Ovary (tissue), 9 donors: ENCODE results near the gene HEATR5A. TPM values are rescaled to one million over a fixed set of nuclear protein-coding genes. Genes with fewer than 3 reads are reported as not detected.
"Not testable (repeated sequence)": the region's sequence is repeated elsewhere in the genome, so short reads cannot be mapped to it uniquely, and the experiment has no call there.

Experiments used
- DNase-seq, 5 donors: peaks; one replicate each; pipeline ENCODE4 v3.0.0-alpha.2; 2019 to 2020
- H3K27ac ChIP-seq, 2 donors: fragments of 200-600 bp; one replicate each; pipeline versions ENCODE4 v1.5.1 to v1.8.0; 2019 to 2022
- H3K27me3 ChIP-seq: fragments of 200-600 bp; one replicate; pipeline ENCODE4 v1.8.0; 2022
- H3K36me3 ChIP-seq: fragments of 200-600 bp; sonication (generic); one replicate; pipeline ENCODE4 v1.5.1; 2019
- H3K4me1 ChIP-seq: one replicate; pipeline ENCODE4 v1.8.1; 2013; ENCODE audit warnings: mild to moderate bottlenecking, moderate library complexity; ENCODE audit not compliant: insufficient read depth
- H3K4me3 ChIP-seq: fragments of 200-600 bp; sonication (generic); one replicate; pipeline ENCODE4 v1.5.1; 2017
- H3K9me3 ChIP-seq, 2 donors: fragments of 200-600 bp in 1 of 2; sonication (generic) in 1 of 2; one replicate each; pipeline versions ENCODE4 v1.5.1 to v1.8.1; 2013 to 2019; ENCODE audit warnings: mild to moderate bottlenecking in 1 of 2, moderate library complexity in 1 of 2
- EP300 ChIP-seq: sonication (generic); formaldehyde crosslinking; IDR thresholded peaks from one replicate; pipeline ENCODE4 v1.6.1; 2017; ENCODE audit warnings: antibody characterized with exemption
- POLR2A ChIP-seq: fragments of 450-650 bp; IDR thresholded peaks from one replicate; pipeline ENCODE4 v1.6.1; 2017; ENCODE audit warnings: antibody characterized with exemption, mild to moderate bottlenecking, moderate library complexity
- WGBS, 3 donors: extraction: QIAGEN DNeasy Blood & Tissue Kit in 1 of 3; methylation state at CpG; one replicate each; pipeline versions ENCODE4 v1.1.5 to v1.1.7; 2013 to 2017; 5-methylcytosine and 5-hydroxymethylcytosine counted together
- intact Hi-C, 4 donors: fragments of 100-400 bp; cut with DNase I; formaldehyde crosslinking; loops; one replicate each; pipeline versions ENCODE4 v1.11.0 to v1.15.1; 2022 to 2023
- polyA plus RNA-seq, 2 donors: library from polyadenylated mRNA; stranded (reverse); fragments of 200-250 nt in 1 of 2; fragments of 350-450 nt in 1 of 2; fragmentation: Illumina TruSeq in 1 of 2; extraction: RNeasy Lipid Tissue Mini Kit (QIAGEN cat#74804) in 1 of 2; gene quantifications; one replicate each; pipeline ENCODE4 v1.2.3, GENCODE V29; 2013 to 2014
- total RNA-seq, 7 donors: library from RNA; depleted of rRNA in 2 of 7; stranded (reverse); fragments of >200 nt in 2 of 7; fragmentation: NEBNext Ultra II Directional in 3 of 7; extraction: Animal tissue kit (Norgen Biotek cat#: 25700) in 3 of 7; gene quantifications; one replicate each; pipeline versions ENCODE4 v1.1.0 to v1.2.4, GENCODE V29; 2016 to 2023
- TF ChIP-seq, protein P1 (sequence below), 3 donors: fragments of 450-650 bp in 2 of 3; fragments of 200-600 bp in 1 of 3; IDR thresholded peaks; one replicate each; pipeline versions ENCODE4 v1.5.1 to v1.8.0; 2016 to 2022; ENCODE audit warnings: antibody characterized with exemption in 3 of 3, mild to moderate bottlenecking in 1 of 3
- donor health status: DM: no; HTN: no; CAD: no; lungs with moderate emphysema.
- donor health status: DM: no; HTN: no; CAD: no.
- donor health status: Bipolar disorder and iron deficiency.
- donor health status: DM: yes; HTN: yes; CAD: no.
- donor health status: DM: no; HTN: no; CAD: no.
- donor health status: DM: yes; HTN: yes; CAD: no.

Gene HEATR5A
- total and polyA plus RNA-seq, 9 donors, result 6.2 to 32.9 (median 22.4) TPM

DNA sequence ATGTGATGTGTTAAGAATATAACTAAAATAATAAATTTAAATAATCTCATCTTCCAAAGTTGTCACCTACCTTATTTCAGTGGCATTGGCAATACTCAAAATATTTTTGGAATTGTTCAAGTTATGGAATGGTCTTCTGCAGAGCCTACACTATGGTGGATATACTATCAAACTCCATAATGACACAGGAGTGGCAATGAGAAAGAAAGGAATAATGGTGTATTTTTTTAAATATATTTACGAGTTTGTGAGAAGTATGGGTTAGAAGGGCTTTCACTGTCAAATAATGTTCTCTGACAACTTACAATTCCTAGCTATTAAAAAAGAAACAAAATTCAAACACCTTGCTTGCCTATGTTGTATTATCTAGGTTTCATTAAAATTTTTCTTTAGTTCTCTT is 38.1 kb downstream of the HEATR5A start:
- Histone ChIP-seq H3K36me3 (no peaks in the 10 kb centered on the region), H3K9me3 (no peaks in the 10 kb centered on the region), H3K27me3 (no peaks in the 10 kb centered on the region), H3K4me1 (no peaks in the 10 kb centered on the region), H3K27ac (no peak overlapping the region), H3K4me3 (no peak overlapping the region)
- TF ChIP-seq, protein P1, sequence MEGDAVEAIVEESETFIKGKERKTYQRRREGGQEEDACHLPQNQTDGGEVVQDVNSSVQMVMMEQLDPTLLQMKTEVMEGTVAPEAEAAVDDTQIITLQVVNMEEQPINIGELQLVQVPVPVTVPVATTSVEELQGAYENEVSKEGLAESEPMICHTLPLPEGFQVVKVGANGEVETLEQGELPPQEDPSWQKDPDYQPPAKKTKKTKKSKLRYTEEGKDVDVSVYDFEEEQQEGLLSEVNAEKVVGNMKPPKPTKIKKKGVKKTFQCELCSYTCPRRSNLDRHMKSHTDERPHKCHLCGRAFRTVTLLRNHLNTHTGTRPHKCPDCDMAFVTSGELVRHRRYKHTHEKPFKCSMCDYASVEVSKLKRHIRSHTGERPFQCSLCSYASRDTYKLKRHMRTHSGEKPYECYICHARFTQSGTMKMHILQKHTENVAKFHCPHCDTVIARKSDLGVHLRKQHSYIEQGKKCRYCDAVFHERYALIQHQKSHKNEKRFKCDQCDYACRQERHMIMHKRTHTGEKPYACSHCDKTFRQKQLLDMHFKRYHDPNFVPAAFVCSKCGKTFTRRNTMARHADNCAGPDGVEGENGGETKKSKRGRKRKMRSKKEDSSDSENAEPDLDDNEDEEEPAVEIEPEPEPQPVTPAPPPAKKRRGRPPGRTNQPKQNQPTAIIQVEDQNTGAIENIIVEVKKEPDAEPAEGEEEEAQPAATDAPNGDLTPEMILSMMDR (IDR thresholded peaks at IDR 0.05), result no peak
- TF ChIP-seq POLR2A (no peak), EP300 (no peak)
- intact Hi-C loops, result no loop called here
- WGBS, 3 donors, result 90 to 97% (median 90%) methylated on average over 1 of the region's 1 CpG
- DNase-seq, result no peak

DNA sequence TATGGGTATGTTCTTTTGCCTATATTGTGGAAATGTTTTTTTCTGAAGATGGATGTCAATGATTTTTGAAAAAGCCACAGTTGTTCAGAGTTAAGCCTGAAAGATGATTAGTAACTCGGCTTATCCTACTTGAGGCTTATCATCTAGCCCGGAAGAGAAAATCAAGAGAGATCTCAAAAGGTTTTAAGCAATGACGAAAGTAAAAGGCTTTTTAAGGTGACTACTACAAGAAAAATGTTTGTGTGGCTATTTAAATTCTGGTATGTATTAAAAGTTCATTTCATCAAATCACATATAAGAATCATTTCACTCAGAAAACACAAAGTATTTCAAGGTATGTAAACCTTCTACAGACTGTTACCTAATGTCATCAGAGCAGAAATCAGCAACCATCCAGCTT is 40.2 kb downstream of the HEATR5A start:
- TF ChIP-seq, protein P1 (IDR thresholded peaks at IDR 0.05), result no peak
- TF ChIP-seq POLR2A (no peak), EP300 (no peak)
- H3K27ac ChIP-seq, result no peak overlapping the region
- H3K36me3 ChIP-seq, result no peaks in the 10 kb centered on the region
- H3K4me1 ChIP-seq, result no peaks in the 10 kb centered on the region
- intact Hi-C loops, result no loop called here
- no peaks in the 10 kb centered on the region for H3K27me3 ChIP-seq
- H3K4me3 ChIP-seq, result no peak overlapping the region
- H3K9me3 ChIP-seq, result no peaks in the 10 kb centered on the region
- no peak for DNase-seq
- 89 to 97% (median 94%) methylated on average over 3 of the region's 3 CpGs for WGBS, 3 donors

DNA sequence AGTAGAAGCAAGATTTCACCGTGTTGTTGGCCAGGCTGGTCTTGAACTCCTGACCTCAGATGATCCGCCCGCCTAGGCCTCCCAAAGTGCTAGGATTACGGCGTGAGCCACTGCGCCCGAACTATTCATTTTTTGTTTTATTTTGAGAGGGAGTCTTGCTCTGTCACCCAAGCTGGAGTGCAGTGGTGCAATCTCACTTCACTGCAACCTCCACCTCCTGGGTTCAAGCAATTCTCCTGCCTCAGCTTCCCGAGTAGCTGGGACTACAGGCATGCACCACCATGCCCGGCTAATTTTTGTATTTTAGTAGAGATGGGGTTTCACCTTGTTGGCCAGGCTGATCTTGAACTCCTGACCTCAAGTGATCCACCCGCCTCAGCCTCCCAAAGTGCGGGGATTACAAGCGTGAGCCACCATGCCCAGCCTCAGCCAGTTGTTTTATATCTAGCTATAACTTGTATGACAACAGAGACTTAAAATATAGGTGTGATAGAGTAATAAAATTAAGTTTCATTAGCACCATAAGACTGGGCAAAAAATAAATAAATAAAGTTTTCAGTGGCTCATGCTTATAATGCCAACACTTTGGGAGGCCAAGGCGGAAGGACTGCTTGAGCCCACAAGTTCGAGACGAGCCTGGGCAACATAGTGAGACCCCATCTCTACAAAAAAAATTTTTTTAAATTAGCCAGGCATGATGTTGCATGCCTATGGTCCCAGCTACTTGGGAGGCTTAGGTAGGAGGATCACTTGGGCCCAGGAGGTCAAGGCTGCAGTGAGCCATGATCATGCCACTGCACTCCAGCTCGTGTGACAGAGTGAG is 41.0 kb downstream of the HEATR5A start:
- WGBS, 3 donors, result 93 to 95% (median 94%) methylated on average over 16 of the region's 16 CpGs

DNA sequence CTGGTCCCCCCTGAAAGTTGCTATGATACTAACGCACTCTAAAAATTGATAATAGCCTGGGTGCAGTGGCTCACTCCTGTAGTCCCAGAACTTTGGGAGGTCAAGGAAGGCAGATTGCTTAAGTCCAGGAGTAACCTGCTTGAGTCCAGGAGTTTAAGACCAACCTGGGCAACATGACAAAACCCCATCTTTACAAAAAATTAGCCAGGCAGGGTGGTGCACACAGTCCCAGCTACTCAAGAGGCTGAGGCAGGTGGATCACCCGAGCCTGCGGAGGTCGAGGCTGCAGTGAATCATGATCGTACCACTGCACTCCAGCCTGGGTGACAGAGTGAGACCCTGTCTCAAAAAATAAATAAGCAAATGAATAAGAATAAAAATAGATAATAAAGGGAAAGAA is 42.9 kb downstream of the HEATR5A start:
- Histone ChIP-seq H3K36me3 (no peaks in the 10 kb centered on the region), H3K27me3 (no peaks in the 10 kb centered on the region), H3K4me3 (no peak overlapping the region), H3K27ac (no peak overlapping the region), H3K9me3 (no peaks in the 10 kb centered on the region), H3K4me1 (no peaks in the 10 kb centered on the region)
- intact Hi-C loops, result no loop called here
- DNase-seq, result no peak
- WGBS, 3 donors, result 90 to 96% (median 93%) methylated on average over 5 of the region's 5 CpGs
- TF ChIP-seq EP300 (no peak), POLR2A (no peak)
- TF ChIP-seq, protein P1 (IDR thresholded peaks at IDR 0.05), result no peak

More for the DNA sequence above, 41.0 kb downstream of the HEATR5A start:
- H3K4me1 ChIP-seq, H3K4me3 ChIP-seq, H3K27me3 ChIP-seq, DNase-seq, H3K9me3 ChIP-seq, H3K36me3 ChIP-seq, H3K27ac ChIP-seq, intact Hi-C loops: not testable (repeated sequence)

DNA sequence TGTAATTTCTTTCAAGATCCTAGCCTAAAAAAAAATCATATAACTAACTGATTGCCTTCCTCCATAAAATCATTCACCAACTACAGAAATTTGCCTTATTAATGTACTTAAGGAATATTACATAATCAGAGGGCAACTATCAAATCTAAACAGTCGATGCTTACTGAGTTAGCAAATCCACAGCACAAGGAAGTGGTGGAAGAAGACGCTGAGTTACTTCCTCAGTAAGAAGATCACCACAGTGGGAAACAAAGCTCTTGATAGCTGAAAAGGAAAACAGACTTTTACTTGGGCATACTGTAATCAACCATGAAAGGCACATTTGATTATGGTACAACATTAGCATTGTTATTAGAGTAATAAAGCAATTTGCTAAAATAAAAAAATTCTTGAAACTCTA is 48.7 kb downstream of the HEATR5A start:
- 74 to 84% (median 75%) methylated on average over 2 of the region's 2 CpGs for WGBS, 3 donors
- Histone ChIP-seq H3K36me3 (no peaks in the 10 kb centered on the region), H3K27me3 (no peaks in the 10 kb centered on the region), H3K27ac (no peak overlapping the region), H3K4me1 (no peaks in the 10 kb centered on the region), H3K9me3 (no peaks in the 10 kb centered on the region), H3K4me3 (no peak overlapping the region)
- no peak for DNase-seq
- intact Hi-C loops, result no loop called here
- TF ChIP-seq POLR2A (no peak), EP300 (no peak)
- TF ChIP-seq, protein P1 (IDR thresholded peaks at IDR 0.05), result no peak
